OCI-LY7 (cell line): ENCODE measurements around the gene PHF21B.

Experiments used
- CTCF ChIP-seq: fragments of 200-600 bp; sonication (generic); conservative IDR thresholded peaks from 2 replicates; pipeline ENCODE4 v1.5.1; 2014; ENCODE audit warnings: mild to moderate bottlenecking, antibody characterized with exemption, low read length, moderate library complexity, mixed read lengths
- EZH2phosphoT487 ChIP-seq: fragments of 200-600 bp; sonication (generic); IDR thresholded peaks from 2 replicates; pipeline ENCODE4 v1.6.1; 2018; ENCODE audit warnings: low read depth, borderline replicate concordance, mild to moderate bottlenecking, mixed run types, antibody characterized with exemption, low read length, moderate library complexity, mixed read lengths

GRCh38 chr22:45034821-45035220, 25.0 kb upstream of the PHF21B start:
- TF ChIP-seq EZH2phosphoT487 (no peak), CTCF (no peak)
